GM12864 (cell line): Measurements from ENCODE around the gene HCST.

Source experiments
- DNase-seq: peaks from one replicate; pipeline ENCODE4 v3.0.0-alpha.2; 2011; ENCODE audit warnings: low read depth
- H3K4me3 ChIP-seq: 2 replicates; pipeline ENCODE4 v1.5.1; 2011; ENCODE audit warnings: mild to moderate bottlenecking, low read depth, low read length, control low read depth
- TF ChIP-seq, protein P1 (sequence below): IDR thresholded peaks from 2 replicates; pipeline ENCODE4 v1.5.1; 2011; ENCODE audit warnings: low read depth, mild to moderate bottlenecking, moderate library complexity, low read length, control low read depth, inconsistent platforms; ENCODE audit errors: missing control alignments

HCST gene

GRCh38 chr19:35897706-35898451, 4.5 kb upstream of the HCST start:
- TF ChIP-seq, protein P1, sequence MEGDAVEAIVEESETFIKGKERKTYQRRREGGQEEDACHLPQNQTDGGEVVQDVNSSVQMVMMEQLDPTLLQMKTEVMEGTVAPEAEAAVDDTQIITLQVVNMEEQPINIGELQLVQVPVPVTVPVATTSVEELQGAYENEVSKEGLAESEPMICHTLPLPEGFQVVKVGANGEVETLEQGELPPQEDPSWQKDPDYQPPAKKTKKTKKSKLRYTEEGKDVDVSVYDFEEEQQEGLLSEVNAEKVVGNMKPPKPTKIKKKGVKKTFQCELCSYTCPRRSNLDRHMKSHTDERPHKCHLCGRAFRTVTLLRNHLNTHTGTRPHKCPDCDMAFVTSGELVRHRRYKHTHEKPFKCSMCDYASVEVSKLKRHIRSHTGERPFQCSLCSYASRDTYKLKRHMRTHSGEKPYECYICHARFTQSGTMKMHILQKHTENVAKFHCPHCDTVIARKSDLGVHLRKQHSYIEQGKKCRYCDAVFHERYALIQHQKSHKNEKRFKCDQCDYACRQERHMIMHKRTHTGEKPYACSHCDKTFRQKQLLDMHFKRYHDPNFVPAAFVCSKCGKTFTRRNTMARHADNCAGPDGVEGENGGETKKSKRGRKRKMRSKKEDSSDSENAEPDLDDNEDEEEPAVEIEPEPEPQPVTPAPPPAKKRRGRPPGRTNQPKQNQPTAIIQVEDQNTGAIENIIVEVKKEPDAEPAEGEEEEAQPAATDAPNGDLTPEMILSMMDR = no peak
- H3K4me3 ChIP-seq = peak overlapping the region; percentile 93
- DNase-seq = no peak

DNA sequence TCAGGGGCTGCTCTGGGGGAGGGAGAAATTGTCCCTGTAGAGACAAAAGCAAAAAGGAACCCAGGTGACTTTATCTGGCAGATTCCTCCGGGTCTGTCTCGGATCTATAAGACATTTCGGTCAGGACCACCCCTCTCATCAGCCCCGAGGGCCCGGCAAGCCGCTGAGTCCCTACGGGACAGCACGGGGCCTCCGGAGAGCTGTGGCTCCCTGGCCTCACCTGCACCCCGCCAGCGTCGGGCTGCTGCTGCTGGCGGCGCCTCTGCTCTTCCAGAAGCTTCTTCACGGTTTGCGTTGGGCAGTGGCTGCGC, 3.9 kb upstream of the HCST start:
- DNase-seq = no peak
- H3K4me3 ChIP-seq = peak overlapping the region; percentile 93
- TF ChIP-seq, protein P1 = no peak

DNA sequence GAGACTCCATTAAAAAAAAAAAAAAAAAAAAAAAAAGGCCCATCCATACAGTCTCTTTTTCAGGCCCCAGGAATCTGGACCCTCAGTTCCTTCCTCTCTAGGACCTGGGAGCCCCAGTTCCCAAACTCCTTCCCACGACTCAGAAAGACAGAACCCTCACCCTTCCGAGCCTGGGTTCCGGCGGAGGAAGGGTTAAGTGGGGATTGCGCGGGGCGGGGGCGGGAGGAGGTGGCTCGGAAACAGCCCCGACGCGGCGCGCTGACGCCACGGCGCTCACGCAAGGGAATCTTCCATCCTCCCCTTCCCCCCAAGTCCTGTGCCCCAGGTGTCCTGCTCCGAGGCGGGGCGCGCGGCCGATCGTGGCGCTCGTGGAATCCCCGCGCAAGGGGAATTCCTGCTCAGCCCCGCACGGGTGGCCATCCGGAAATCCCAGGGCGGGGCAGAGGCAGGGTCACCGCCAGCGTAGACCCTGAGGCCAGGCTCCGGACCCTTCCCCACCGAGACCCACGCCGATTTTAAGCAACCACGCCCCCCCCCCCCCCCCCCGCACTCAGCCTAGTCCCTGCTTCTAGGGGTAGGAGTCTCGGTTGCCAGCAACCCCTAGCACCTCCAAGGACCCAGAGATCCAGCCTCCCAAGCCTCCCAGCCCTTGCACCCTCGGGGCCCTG, 2.6 kb upstream of the HCST start:
- TF ChIP-seq, protein P1 = no peak
- DNase-seq = peak; percentile 78

GRCh38 chr19:35901055-35901644, 1.2 kb upstream of the HCST start:
- no peak for DNase-seq
- TF ChIP-seq, protein P1 = no peak
- peak overlapping the region; percentile 93 for H3K4me3 ChIP-seq

More for the DNA sequence above, 2.6 kb upstream of the HCST start:
- H3K4me3 ChIP-seq = peak overlapping the region; percentile 93

GRCh38 chr19:35902870-35903475, 644 bp downstream of the HCST start:
- TF ChIP-seq, protein P1 = no peak
- peak overlapping the region; percentile 54 for H3K4me3 ChIP-seq

DNA sequence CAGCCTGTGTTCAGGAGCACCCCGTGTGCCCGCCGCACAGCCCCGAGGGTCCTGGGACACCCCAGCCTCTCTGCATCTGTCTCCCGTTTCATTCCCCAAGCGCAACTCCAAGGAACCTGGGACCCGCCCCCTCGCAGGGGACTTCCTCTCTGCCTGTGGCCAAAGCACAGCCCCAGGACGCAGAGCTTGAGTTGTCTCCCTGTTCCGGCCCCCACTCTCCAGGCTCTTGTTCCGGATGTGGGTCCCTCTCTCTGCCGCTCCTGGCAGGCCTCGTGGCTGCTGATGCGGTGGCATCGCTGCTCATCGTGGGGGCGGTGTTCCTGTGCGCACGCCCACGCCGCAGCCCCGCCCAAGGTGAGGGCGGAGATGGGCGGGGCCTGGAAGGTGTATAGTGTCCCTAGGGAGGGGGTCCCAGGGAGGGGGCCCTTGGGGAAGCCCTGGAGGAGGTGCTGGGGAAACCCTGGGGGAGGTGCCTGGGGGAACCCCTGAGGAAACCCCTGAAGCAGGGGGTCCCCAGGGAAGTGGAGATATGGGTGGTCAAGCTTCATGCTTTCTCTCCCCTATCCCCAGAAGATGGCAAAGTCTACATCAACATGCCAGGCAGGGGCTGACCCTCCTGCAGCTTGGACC, 1.3 kb downstream of the HCST start:
- TF ChIP-seq, protein P1 = no peak
- peak; percentile 84 for DNase-seq

More at GRCh38 chr19:35902870-35903475, 644 bp downstream of the HCST start:
- DNase-seq = no peak

More for the DNA sequence above, 1.3 kb downstream of the HCST start:
- H3K4me3 ChIP-seq = peak overlapping the region; percentile 54
